ENCODE results near the gene ZNF599. TPM values are rescaled to one million over a fixed set of nuclear protein-coding genes. Genes with fewer than 3 reads are reported as not detected.

ZNF599 gene
- polyA plus RNA-seq, 1 donor (not counting 4 experiments of a cell fraction or from before 2014, with no cell fraction given): 3.6 TPM

GRCh38 chr19:34725400-34725799 is 47.6 kb downstream of the ZNF599 start:
- H3K27ac ChIP-seq (ENCODE audit: control insufficient read depth, insufficient read depth, low read length): no peak overlapping the region
- DNase-seq (ENCODE audit: low read depth, low spot score) (no peak), FAIRE-seq (no peak)
- TF ChIP-seq EZH2 (IDR thresholded peaks at IDR 0.05; ENCODE audit: low read length) (no peak), CTCF (optimal IDR thresholded peaks at IDR 0.05 in 1 of 3, IDR thresholded peaks at IDR 0.05 in 1 of 3, conservative IDR thresholded peaks at IDR 0.05 in 1 of 3; ENCODE audit: extremely low read depth in 1 of 3, insufficient read depth in 2 of 3, low read length in 3 of 3) (no peak)
- H3K4me3 ChIP-seq (ENCODE audit: control insufficient read depth in 2 of 3, extremely low read depth in 1 of 3, insufficient read depth in 2 of 3, low read depth in 1 of 3, low read length in 3 of 3): no peak overlapping the region
- H3K4me2 ChIP-seq (ENCODE audit: control insufficient read depth, extremely low read depth, insufficient read depth, low read depth, low read length): no peak overlapping the region
- no peaks in the 10 kb centered on the region for H3K36me3 ChIP-seq (ENCODE audit: control insufficient read depth in 2 of 2, extremely low read depth in 1 of 2, insufficient read depth in 2 of 2, low read length in 2 of 2)
- dilution Hi-C loops (cut with MboI; ENCODE audit: extremely low pct_ligation_motif_present, low sequenced_read_pairs): no loop called here
- no peak overlapping the region for H2AFZ ChIP-seq (ENCODE audit: control insufficient read depth, low read length)
- H3K9me1 ChIP-seq (ENCODE audit: control insufficient read depth, extremely low read depth, insufficient read depth, low read length): no peaks in the 10 kb centered on the region
- no peak overlapping the region for H3K9ac ChIP-seq (ENCODE audit: control insufficient read depth, extremely low read depth, insufficient read depth, low read length)
- H3K9me3 ChIP-seq (ENCODE audit: control insufficient read depth, low read depth, low read length): no peaks in the 10 kb centered on the region
- H4K20me1 ChIP-seq (ENCODE audit: control insufficient read depth, extremely low read depth, insufficient read depth, low read length): no peaks in the 10 kb centered on the region
- no peaks in the 10 kb centered on the region for H3K79me2 ChIP-seq (ENCODE audit: control insufficient read depth, insufficient read depth, low read length)
- no peaks in the 10 kb centered on the region for H3K27me3 ChIP-seq (ENCODE audit: control insufficient read depth, extremely low read depth, insufficient read depth, low read length)
- no peaks in the 10 kb centered on the region for H3K4me1 ChIP-seq (ENCODE audit: control insufficient read depth, extremely low read depth, insufficient read depth, low read length)

- no peaks in the 10 kb centered on the region for H3K27me3 ChIP-seq (ENCODE audit: control insufficient read depth, extremely low read depth, insufficient read depth, low read length)
- no peak for FAIRE-seq
- H3K27ac ChIP-seq (ENCODE audit: control insufficient read depth, insufficient read depth, low read length): no peak overlapping the region
- H3K9me1 ChIP-seq (ENCODE audit: control insufficient read depth, extremely low read depth, insufficient read depth, low read length): no peaks in the 10 kb centered on the region
- no peaks in the 10 kb centered on the region for H3K9me3 ChIP-seq (ENCODE audit: control insufficient read depth, low read depth, low read length)
- H3K79me2 ChIP-seq (ENCODE audit: control insufficient read depth, insufficient read depth, low read length): no peaks in the 10 kb centered on the region
- H3K9ac ChIP-seq (ENCODE audit: control insufficient read depth, extremely low read depth, insufficient read depth, low read length): no peak overlapping the region
- no peak overlapping the region for H3K4me2 ChIP-seq (ENCODE audit: control insufficient read depth, extremely low read depth, insufficient read depth, low read depth, low read length)
- dilution Hi-C loops (cut with MboI; ENCODE audit: extremely low pct_ligation_motif_present, low sequenced_read_pairs): no loop called here
- H4K20me1 ChIP-seq (ENCODE audit: control insufficient read depth, extremely low read depth, insufficient read depth, low read length): no peaks in the 10 kb centered on the region
- H3K4me3 ChIP-seq (ENCODE audit: control insufficient read depth in 2 of 3, extremely low read depth in 1 of 3, insufficient read depth in 2 of 3, low read depth in 1 of 3, low read length in 3 of 3): no peak overlapping the region
- no peak for TF ChIP-seq EZH2 (IDR thresholded peaks at IDR 0.05; ENCODE audit: low read length)
- TF ChIP-seq CTCF (optimal IDR thresholded peaks at IDR 0.05 in 1 of 3, IDR thresholded peaks at IDR 0.05 in 1 of 3, conservative IDR thresholded peaks at IDR 0.05 in 1 of 3; ENCODE audit: extremely low read depth in 1 of 3, insufficient read depth in 2 of 3, low read length in 3 of 3): no peak
- DNase-seq (ENCODE audit: low read depth, low spot score): no peak
- H3K36me3 ChIP-seq (ENCODE audit: control insufficient read depth in 2 of 2, extremely low read depth in 1 of 2, insufficient read depth in 2 of 2, low read length in 2 of 2): no peaks in the 10 kb centered on the region
- no peak overlapping the region for H2AFZ ChIP-seq (ENCODE audit: control insufficient read depth, low read length)
- no peaks in the 10 kb centered on the region for H3K4me1 ChIP-seq (ENCODE audit: control insufficient read depth, extremely low read depth, insufficient read depth, low read length)
Observed at GRCh38 chr19:34722353-34722752, 50.7 kb downstream of the ZNF599 start.

All from keratinocyte (primary cell).